Neural cell (in vitro differentiated cells): ENCODE results near the gene USP2. TPM values are rescaled to one million over a fixed set of nuclear protein-coding genes. Genes with fewer than 3 reads are reported as not detected.

ENCODE experiments used
- H2AFZ ChIP-seq: fragments of 200-600, 300-800 bp; sonication (generic), shearing (Covaris generic); 2 replicates; pipeline ENCODE4 v1.6.0; 2014; ENCODE audit warnings: low read depth, mild to moderate bottlenecking, antibody characterized with exemption, low read length, moderate library complexity
- H3F3A ChIP-seq: fragments of 200-600 bp; shearing (Covaris generic); 2 replicates; pipeline ENCODE4 v1.6.1; 2016; ENCODE audit warnings: mild to moderate bottlenecking, moderate library complexity, mixed read lengths, antibody characterized with exemption, low read length; ENCODE audit not compliant: insufficient read depth, poor library complexity, severe bottlenecking
- H3K27ac ChIP-seq: fragments of 200-600, 300-800 bp; sonication (generic), shearing (Covaris generic); 2 replicates; pipeline ENCODE4 v1.5.1; 2014; ENCODE audit warnings: mild to moderate bottlenecking, low read length, moderate library complexity
- H3K27me3 ChIP-seq: fragments of 300-800, 200-600 bp; sonication (generic), shearing (Covaris generic); 2 replicates; pipeline ENCODE4 v1.6.0; 2014; ENCODE audit warnings: mild to moderate bottlenecking, low read depth, low read length, moderate library complexity; ENCODE audit not compliant: insufficient read depth
- H3K36me3 ChIP-seq: fragments of 300-800, 200-600 bp; sonication (generic), shearing (Covaris generic); 2 replicates; pipeline ENCODE4 v1.5.1; 2014; ENCODE audit warnings: mild to moderate bottlenecking, antibody characterized with exemption, low read length, moderate library complexity; ENCODE audit not compliant: insufficient read depth
- H3K4me2 ChIP-seq: fragments of 300-800, 200-600 bp; sonication (generic), shearing (Covaris generic); 2 replicates; pipeline ENCODE4 v1.6.0; 2014; ENCODE audit warnings: mild to moderate bottlenecking, low read length
- H3K4me3 ChIP-seq: fragments of 300-800, 200-600 bp; sonication (generic), shearing (Covaris generic); 2 replicates; pipeline ENCODE4 v1.5.1; 2014; ENCODE audit warnings: mild to moderate bottlenecking, low read length, moderate library complexity
- H3K79me2 ChIP-seq: fragments of 200-600 bp; shearing (Covaris generic); replicated peaks from 2 replicates; pipeline ENCODE4 v1.6.0; 2014; ENCODE audit warnings: mild to moderate bottlenecking, low read length, moderate library complexity; ENCODE audit not compliant: insufficient read depth
- H3K9ac ChIP-seq: fragments of 300-800, 200-600 bp; sonication (generic), shearing (Covaris generic); 2 replicates; pipeline ENCODE4 v1.6.1; 2016; ENCODE audit warnings: mild to moderate bottlenecking, low read length, mixed read lengths
- H3K9me2 ChIP-seq: fragments of 200-600 bp; shearing (Covaris generic); 2 replicates; pipeline ENCODE4 v1.6.1; 2016; ENCODE audit warnings: mild to moderate bottlenecking, low read length, mixed read lengths; ENCODE audit not compliant: insufficient read depth
- H3K9me3 ChIP-seq: fragments of 200-600, 300-800 bp; sonication (generic), shearing (Covaris generic); 2 replicates; pipeline ENCODE4 v1.6.1; 2016; ENCODE audit warnings: mild to moderate bottlenecking, mixed run types, low read length, moderate library complexity, mixed read lengths
- H4K20me1 ChIP-seq: fragments of 200-600 bp; shearing (Covaris generic); 2 replicates; pipeline ENCODE4 v1.6.1; 2016; ENCODE audit warnings: mild to moderate bottlenecking, mixed run types; ENCODE audit not compliant: insufficient read depth
- CTCF ChIP-seq: fragments of 450-650 bp; IDR thresholded peaks from 2 replicates; pipeline ENCODE4 v1.5.1; 2014; ENCODE audit warnings: antibody characterized with exemption, mild to moderate bottlenecking, moderate library complexity; ENCODE audit not compliant: poor library complexity, severe bottlenecking
- EP300 ChIP-seq: fragments of 450-650 bp; conservative IDR thresholded peaks from 2 replicates; pipeline ENCODE4 v1.6.1; 2014; ENCODE audit warnings: antibody characterized with exemption, mild to moderate bottlenecking, moderate library complexity; ENCODE audit not compliant: poor library complexity, severe bottlenecking
- EZH2 ChIP-seq: fragments of 200-600, 300-800 bp; shearing (Covaris generic), sonication (generic); IDR thresholded peaks from 2 replicates; pipeline ENCODE4 v1.6.1; 2014; ENCODE audit warnings: antibody characterized with exemption, low read length, borderline replicate concordance, mild to moderate bottlenecking; ENCODE audit not compliant: insufficient read depth, poor library complexity, severe bottlenecking
- MXI1 ChIP-seq: fragments of 450-650 bp; conservative IDR thresholded peaks from 2 replicates; pipeline ENCODE4 v1.6.1; 2014; ENCODE audit warnings: antibody characterized with exemption, mild to moderate bottlenecking; ENCODE audit not compliant: poor library complexity, severe bottlenecking
- POLR2AphosphoS5 ChIP-seq: IDR thresholded peaks from 2 replicates; pipeline ENCODE4 v1.6.1; 2012
- RAD21 ChIP-seq: fragments of 450-650 bp; conservative IDR thresholded peaks from 2 replicates; pipeline ENCODE4 v1.6.1; 2014; ENCODE audit warnings: antibody characterized with exemption, mild to moderate bottlenecking, moderate library complexity
- REST ChIP-seq: IDR thresholded peaks from 2 replicates; pipeline ENCODE4 v1.6.1; 2012; ENCODE audit warnings: borderline replicate concordance
- SMC3 ChIP-seq: fragments of 450-650 bp; conservative IDR thresholded peaks from 2 replicates; pipeline ENCODE4 v1.6.1; 2014; ENCODE audit warnings: antibody characterized with exemption, mild to moderate bottlenecking, moderate library complexity; ENCODE audit not compliant: poor library complexity
- TAF1 ChIP-seq: IDR thresholded peaks from 2 replicates; pipeline ENCODE4 v1.6.1; 2012; ENCODE audit warnings: low read depth
- polyA plus RNA-seq: library from polyadenylated mRNA; depleted of rRNA; stranded (reverse); fragments of >200 nt; gene quantifications from 2 replicates; pipeline ENCODE4 v1.2.3, GENCODE V29; 2014

USP2 gene
- polyA plus RNA-seq, 1 donor from 2014 or later: 0.59 TPM

GRCh38 chr11:119415966-119416365 is 34.5 kb upstream of the USP2 start:
- Histone ChIP-seq H3K9me2 (no peaks in the 10 kb centered on the region), H3F3A (no peaks in the 10 kb centered on the region), H4K20me1 (no peaks in the 10 kb centered on the region), H3K27me3 (no peaks in the 10 kb centered on the region), H3K79me2 (no peaks in the 10 kb centered on the region), H3K4me3 (no peak overlapping the region), H2AFZ (no peak overlapping the region), H3K36me3 (no peaks in the 10 kb centered on the region), H3K27ac (no peak overlapping the region), H3K4me2 (no peak overlapping the region), H3K9me3 (no peaks in the 10 kb centered on the region), H3K9ac (no peak overlapping the region)
- TF ChIP-seq MXI1: no peak
- no peak for TF ChIP-seq POLR2AphosphoS5
- TF ChIP-seq EZH2: no peak
- no peak for TF ChIP-seq SMC3
- no peak for TF ChIP-seq RAD21
- no peak for TF ChIP-seq TAF1
- no peak for TF ChIP-seq REST

GRCh38 chr11:119415517-119415916 is 34.0 kb upstream of the USP2 start:
- H3K4me3 ChIP-seq: no peak overlapping the region
- H3K27me3 ChIP-seq: no peaks in the 10 kb centered on the region
- no peaks in the 10 kb centered on the region for H3K79me2 ChIP-seq
- no peak overlapping the region for H3K27ac ChIP-seq
- no peak overlapping the region for H3K4me2 ChIP-seq
- TF ChIP-seq SMC3 (no peak), POLR2AphosphoS5 (no peak), EZH2 (no peak), CTCF (no peak), TAF1 (no peak), RAD21 (no peak), EP300 (no peak), MXI1 (no peak), REST (no peak)
- H3F3A ChIP-seq: no peaks in the 10 kb centered on the region
- H3K9ac ChIP-seq: no peak overlapping the region
- H3K9me2 ChIP-seq: no peaks in the 10 kb centered on the region
- H4K20me1 ChIP-seq: no peaks in the 10 kb centered on the region
- no peaks in the 10 kb centered on the region for H3K36me3 ChIP-seq
- H3K9me3 ChIP-seq: no peaks in the 10 kb centered on the region
- H2AFZ ChIP-seq: no peak overlapping the region
